SU-DHL-6 (cell line): ENCODE results near the gene CHCHD2.
"Not testable (repeated sequence)": the region's sequence is repeated elsewhere in the genome, so short reads cannot be mapped to it uniquely, and the experiment has no call there.

Source experiments
- H2AFZ ChIP-seq: fragments of 200-600 bp; sonication (generic); 2 replicates; pipeline ENCODE4 v1.6.1; 2014; ENCODE audit warnings: low read depth, mild to moderate bottlenecking, moderate library complexity, mixed read lengths, antibody characterized with exemption, low read length; ENCODE audit not compliant: severe bottlenecking
- H3F3A ChIP-seq: fragments of 200-600 bp; shearing (Covaris generic); 2 replicates; pipeline ENCODE4 v1.6.0; 2016; ENCODE audit warnings: antibody characterized with exemption, mild to moderate bottlenecking; ENCODE audit not compliant: insufficient read depth
- H3K27ac ChIP-seq: fragments of 200-600 bp; sonication (generic); 2 replicates; pipeline ENCODE4 v1.5.1; 2016; ENCODE audit warnings: low read depth, mild to moderate bottlenecking, low read length, moderate library complexity, mixed read lengths
- H3K27me3 ChIP-seq: fragments of 200-600 bp; sonication (generic), shearing (Covaris generic); 2 replicates; pipeline ENCODE4 v1.6.0; 2014; ENCODE audit warnings: mild to moderate bottlenecking, low read length
- H3K36me3 ChIP-seq: fragments of 200-600 bp; sonication (generic); 2 replicates; pipeline ENCODE4 v1.6.1; 2014; ENCODE audit warnings: mild to moderate bottlenecking, low read length, mixed read lengths
- H3K4me2 ChIP-seq: fragments of 300-600, 200-600 bp; shearing (Covaris generic), sonication (generic); 2 replicates; pipeline ENCODE4 v1.6.0; 2014; ENCODE audit warnings: low read length, low read depth, mild to moderate bottlenecking; ENCODE audit not compliant: poor library complexity, severe bottlenecking
- H3K4me3 ChIP-seq: fragments of 200-600 bp; sonication (generic); 2 replicates; pipeline ENCODE4 v1.5.1; 2014; ENCODE audit warnings: antibody characterized with exemption, low read length, mild to moderate bottlenecking, mixed read lengths; ENCODE audit not compliant: insufficient read depth, poor library complexity, severe bottlenecking
- H3K79me2 ChIP-seq: fragments of 200-600 bp; sonication (generic); 2 replicates; pipeline ENCODE4 v1.6.1; 2014; ENCODE audit warnings: mild to moderate bottlenecking, low read length, moderate library complexity; ENCODE audit not compliant: insufficient read depth
- H3K9ac ChIP-seq: fragments of 200-600 bp; sonication (generic); 2 replicates; pipeline ENCODE4 v1.7.0; 2014; ENCODE audit warnings: mild to moderate bottlenecking, low read length
- H3K9me2 ChIP-seq: fragments of 200-600 bp; sonication (generic); replicated peaks from 2 replicates; pipeline ENCODE4 v1.6.1; 2014; ENCODE audit warnings: low read length; ENCODE audit not compliant: insufficient read depth
- H3K9me3 ChIP-seq: fragments of 200-600 bp; sonication (generic); 2 replicates; pipeline ENCODE4 v1.6.1; 2014; ENCODE audit warnings: low read length, mixed read lengths; ENCODE audit not compliant: insufficient read depth
- H4K20me1 ChIP-seq: fragments of 200-600 bp; sonication (generic); 2 replicates; pipeline ENCODE4 v1.6.1; 2014; ENCODE audit warnings: low read depth, mild to moderate bottlenecking, antibody characterized with exemption, low read length, moderate library complexity, mixed read lengths
- EZH2phosphoT487 ChIP-seq: fragments of 200-600 bp; sonication (generic), shearing (Covaris generic); conservative IDR thresholded peaks from 2 replicates; pipeline ENCODE4 v1.6.1; 2018; ENCODE audit warnings: mild to moderate bottlenecking, antibody characterized with exemption, low read length, moderate library complexity, mixed read lengths
- TF ChIP-seq, protein P1 (sequence below): fragments of 200-600 bp; sonication (generic); IDR thresholded peaks from one replicate; pipeline ENCODE4 v1.5.1; 2017; ENCODE audit warnings: antibody characterized with exemption, mild to moderate bottlenecking, low read length, moderate library complexity; ENCODE audit not compliant: insufficient read depth, poor library complexity, severe bottlenecking

The CHCHD2 gene

GRCh38 chr7:56115852-56116538, 9.7 kb upstream of the CHCHD2 start, which contains the start of gene NUPR2:
Gene NUPR2, minus strand, starts transcription at chr7:56116417. Its CDS starts 103 bp downstream, at chr7:56116314.
- H3K4me2 ChIP-seq: no peak within 1 kb of the TSS
- H3F3A ChIP-seq: no peaks in the 10 kb centered on the region
- H4K20me1 ChIP-seq: no peaks in the 10 kb centered on the region
- H3K36me3 ChIP-seq: no peaks in the 10 kb centered on the region
- no peaks in the 10 kb centered on the region for H3K9me2 ChIP-seq
- H3K4me3 ChIP-seq: no peak within 1 kb of the TSS
- H3K9me3 ChIP-seq: no peaks in the 10 kb centered on the region
- no peaks in the 10 kb centered on the region for H3K79me2 ChIP-seq
- TF ChIP-seq, protein P1, sequence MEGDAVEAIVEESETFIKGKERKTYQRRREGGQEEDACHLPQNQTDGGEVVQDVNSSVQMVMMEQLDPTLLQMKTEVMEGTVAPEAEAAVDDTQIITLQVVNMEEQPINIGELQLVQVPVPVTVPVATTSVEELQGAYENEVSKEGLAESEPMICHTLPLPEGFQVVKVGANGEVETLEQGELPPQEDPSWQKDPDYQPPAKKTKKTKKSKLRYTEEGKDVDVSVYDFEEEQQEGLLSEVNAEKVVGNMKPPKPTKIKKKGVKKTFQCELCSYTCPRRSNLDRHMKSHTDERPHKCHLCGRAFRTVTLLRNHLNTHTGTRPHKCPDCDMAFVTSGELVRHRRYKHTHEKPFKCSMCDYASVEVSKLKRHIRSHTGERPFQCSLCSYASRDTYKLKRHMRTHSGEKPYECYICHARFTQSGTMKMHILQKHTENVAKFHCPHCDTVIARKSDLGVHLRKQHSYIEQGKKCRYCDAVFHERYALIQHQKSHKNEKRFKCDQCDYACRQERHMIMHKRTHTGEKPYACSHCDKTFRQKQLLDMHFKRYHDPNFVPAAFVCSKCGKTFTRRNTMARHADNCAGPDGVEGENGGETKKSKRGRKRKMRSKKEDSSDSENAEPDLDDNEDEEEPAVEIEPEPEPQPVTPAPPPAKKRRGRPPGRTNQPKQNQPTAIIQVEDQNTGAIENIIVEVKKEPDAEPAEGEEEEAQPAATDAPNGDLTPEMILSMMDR: no peak
- no peak within 1 kb of the TSS for H3K27ac ChIP-seq
- H2AFZ ChIP-seq: no peak within 1 kb of the TSS
- no peak within 1 kb of the TSS for H3K9ac ChIP-seq
- H3K27me3 ChIP-seq: no peaks in the 10 kb centered on the region

- not testable (repeated sequence) for H4K20me1 ChIP-seq, H3K9ac ChIP-seq, H2AFZ ChIP-seq, H3K4me2 ChIP-seq, H3K9me3 ChIP-seq, H3K79me2 ChIP-seq, H3K9me2 ChIP-seq, H3K27ac ChIP-seq, H3F3A ChIP-seq, H3K36me3 ChIP-seq, H3K4me3 ChIP-seq, H3K27me3 ChIP-seq
These were observed 6.0 kb upstream of the CHCHD2 start for GRCh38 chr7:56112244-56112643.

- Histone ChIP-seq H3K9me3 (no peaks in the 10 kb centered on the region), H2AFZ (peak overlapping the region; percentile 12), H3K9ac (no peak overlapping the region), H3F3A (no peaks in the 10 kb centered on the region), H3K9me2 (no peaks in the 10 kb centered on the region), H3K79me2 (peaks cover 6% of the 10 kb centered on the region), H3K4me3 (no peak overlapping the region), H3K27ac (no peak overlapping the region), H3K4me2 (no peak overlapping the region), H3K27me3 (no peaks in the 10 kb centered on the region), H4K20me1 (no peaks in the 10 kb centered on the region), H3K36me3 (no peaks in the 10 kb centered on the region)
- TF ChIP-seq, protein P1: no peak
- TF ChIP-seq EZH2phosphoT487: no peak
These were observed 4.3 kb upstream of the CHCHD2 start for GRCh38 chr7:56110611-56111010.

- no peaks in the 10 kb centered on the region for H3K9me2 ChIP-seq
- peaks cover 32% of the 10 kb centered on the region for H3K79me2 ChIP-seq
- H4K20me1 ChIP-seq: peaks cover 14% of the 10 kb centered on the region
- no peak overlapping the region for H3K27ac ChIP-seq
- H3K9ac ChIP-seq: no peak overlapping the region
- H3F3A ChIP-seq: 0 out of 2 replicates have a peak, but pooled peaks cover 6% of the 10 kb centered on the region
- TF ChIP-seq, protein P1: no peak
- TF ChIP-seq EZH2phosphoT487: no peak
- H2AFZ ChIP-seq: no peak overlapping the region
- H3K9me3 ChIP-seq: no peaks in the 10 kb centered on the region
- H3K27me3 ChIP-seq: no peaks in the 10 kb centered on the region
- H3K36me3 ChIP-seq: peaks cover 10% of the 10 kb centered on the region
- no peak overlapping the region for H3K4me3 ChIP-seq
- H3K4me2 ChIP-seq: no peak overlapping the region
These were observed 1.6 kb upstream of the CHCHD2 start for GRCh38 chr7:56107954-56108258.
